B cell (primary cell): ENCODE data around the gene VILL.

Source experiments
- CTCF ChIP-seq: fragments of 200-600 bp; IDR thresholded peaks from one replicate; pipeline ENCODE4 v1.8.0; 2022; ENCODE audit warnings: antibody characterized with exemption, mild to moderate bottlenecking
- EZH2 ChIP-seq: IDR thresholded peaks from 2 replicates; pipeline ENCODE4 v1.6.1; 2012; ENCODE audit warnings: borderline replicate concordance, low read depth, mild to moderate bottlenecking, moderate library complexity, low read length; ENCODE audit not compliant: insufficient read depth, poor library complexity, severe bottlenecking

- TF ChIP-seq CTCF = no peak
- TF ChIP-seq EZH2 = no peak
These were observed 25.9 kb upstream of the VILL start for GRCh38 chr3:37964716-37965115.
